WTC11 (cell line): ENCODE measurements around the gene PARVB. TPM values are rescaled to one million over a fixed set of nuclear protein-coding genes. Genes with fewer than 3 reads are reported as not detected.

Experiments used
- ATAC-seq: fragments of 200-7000 bp; cut with Tn5 transposase; 2 replicates; pipeline ENCODE4 v1.10.0; 2021; ENCODE audit warnings: mild to moderate bottlenecking, moderate library complexity
- CTCF ChIA-PET: fragments of 300-600 bp; sonication (Branson Sonifier 250); formaldehyde crosslinking; loops from one replicate; lab custom pipeline; 2021; ENCODE audit warnings: antibody characterized with exemption; lab: Charles Lee
- POLR2A ChIA-PET: fragments of 350-600 bp; sonication (Branson Sonifier 250); formaldehyde crosslinking; loops from one replicate; lab custom pipeline; 2021; ENCODE audit warnings: antibody characterized with exemption; lab: Charles Lee
- DNase-seq: peaks from one replicate; pipeline ENCODE4 v3.0.0; 2021; ENCODE audit warnings: low spot score
- H3K27ac Mint-ChIP-seq: 2 replicates; pipeline ENCODE4 v1.8.0; 2021; ENCODE audit warnings: mixed read lengths
- H3K27me3 Mint-ChIP-seq: 2 replicates; pipeline ENCODE4 v1.8.0; 2021; ENCODE audit warnings: low read depth, mild to moderate bottlenecking, moderate library complexity, mixed read lengths
- H3K36me3 Mint-ChIP-seq: 2 replicates; pipeline ENCODE4 v1.8.0; 2021; ENCODE audit warnings: mixed read lengths
- H3K4me1 Mint-ChIP-seq: 2 replicates; pipeline ENCODE4 v1.8.0; 2022; ENCODE audit warnings: mixed read lengths
- H3K4me3 Mint-ChIP-seq: 2 replicates; pipeline ENCODE4 v1.8.0; 2021; ENCODE audit warnings: mild to moderate bottlenecking, moderate library complexity, mixed read lengths
- H3K9me3 Mint-ChIP-seq: 2 replicates; pipeline ENCODE4 v1.8.0; 2021; ENCODE audit warnings: mixed read lengths
- ATF1 ChIP-seq: sonication (generic); formaldehyde crosslinking; IDR thresholded peaks from 2 replicates; pipeline ENCODE4 v1.8.1; 2023; ENCODE audit warnings: mild to moderate bottlenecking, moderate library complexity, missing genetic modification reagents
- CREB1 ChIP-seq: sonication (generic); formaldehyde crosslinking; IDR thresholded peaks from 2 replicates; pipeline ENCODE4 v1.8.0; 2023; ENCODE audit warnings: mild to moderate bottlenecking, missing genetic modification reagents
- CREM ChIP-seq: sonication (generic); formaldehyde crosslinking; IDR thresholded peaks from 2 replicates; pipeline ENCODE4 v1.8.1; 2022; ENCODE audit warnings: mild to moderate bottlenecking, missing genetic modification reagents, moderate library complexity
- E2F1 ChIP-seq: sonication (generic); formaldehyde crosslinking; IDR thresholded peaks from 2 replicates; pipeline ENCODE4 v1.8.0; 2022; ENCODE audit warnings: mild to moderate bottlenecking, missing genetic modification reagents
- E2F4 ChIP-seq: sonication (generic); formaldehyde crosslinking; IDR thresholded peaks from 2 replicates; pipeline ENCODE4 v1.8.1; 2022; ENCODE audit warnings: low read depth, mild to moderate bottlenecking, moderate library complexity, missing genetic modification reagents, borderline replicate concordance
- EMX1 ChIP-seq: fragments of 250-450 bp; sonication (Bioruptor Pico); IDR thresholded peaks from 2 replicates; pipeline ENCODE4 v1.8.0; 2021; ENCODE audit warnings: mild to moderate bottlenecking
- ETV6 ChIP-seq: sonication (generic); formaldehyde crosslinking; IDR thresholded peaks from 2 replicates; pipeline ENCODE4 v1.8.1; 2022; ENCODE audit warnings: mild to moderate bottlenecking, missing genetic modification reagents
- GABPB1 ChIP-seq: sonication (generic); formaldehyde crosslinking; IDR thresholded peaks from 2 replicates; pipeline ENCODE4 v1.8.1; 2023; ENCODE audit warnings: mild to moderate bottlenecking, missing genetic modification reagents
- KAT7 ChIP-seq: sonication (generic); formaldehyde crosslinking; IDR thresholded peaks from 2 replicates; pipeline ENCODE4 v1.8.1; 2023; ENCODE audit warnings: missing genetic modification reagents, mild to moderate bottlenecking, borderline replicate concordance
- NR1H2 ChIP-seq: sonication (generic); formaldehyde crosslinking; IDR thresholded peaks from 2 replicates; pipeline ENCODE4 v1.9.0; 2021; ENCODE audit warnings: mild to moderate bottlenecking, moderate library complexity, missing genetic modification reagents
- TCF7 ChIP-seq: sonication (generic); formaldehyde crosslinking; IDR thresholded peaks from 2 replicates; pipeline ENCODE4 v1.8.0; 2022; ENCODE audit warnings: mild to moderate bottlenecking, low read depth, missing genetic modification reagents, moderate library complexity
- TP53 ChIP-seq: sonication (generic); formaldehyde crosslinking; IDR thresholded peaks from 2 replicates; pipeline ENCODE4 v1.8.1; 2023; ENCODE audit warnings: mild to moderate bottlenecking, missing genetic modification reagents
- ZBTB21 ChIP-seq: sonication (generic); formaldehyde crosslinking; IDR thresholded peaks from 2 replicates; pipeline ENCODE4 v1.8.1; 2023; ENCODE audit warnings: mild to moderate bottlenecking, missing genetic modification reagents, borderline replicate concordance
- ZMAT4 ChIP-seq: fragments of 250-450 bp; sonication (Bioruptor Pico); IDR thresholded peaks from 2 replicates; pipeline ENCODE4 v1.9.0; 2021; ENCODE audit warnings: mild to moderate bottlenecking
- ZNF121 ChIP-seq: sonication (generic); formaldehyde crosslinking; IDR thresholded peaks from 2 replicates; pipeline ENCODE4 v1.8.0; 2023; ENCODE audit warnings: missing genetic modification reagents
- total RNA-seq: library from RNA; stranded (reverse); gene quantifications from 3 replicates; pipeline ENCODE4 v1.2.3, GENCODE V29; 2021
- TF ChIP-seq, protein P1 (sequence below): sonication (generic); formaldehyde crosslinking; conservative IDR thresholded peaks from 2 replicates; pipeline ENCODE4 v1.8.1; 2023; ENCODE audit warnings: mild to moderate bottlenecking, low read depth, missing genetic modification reagents, moderate library complexity
- TF ChIP-seq, protein P2 (sequence below): sonication (generic); formaldehyde crosslinking; IDR thresholded peaks from 2 replicates; pipeline ENCODE4 v1.8.1; 2022; ENCODE audit warnings: mild to moderate bottlenecking, missing genetic modification reagents, moderate library complexity, borderline replicate concordance
- TF ChIP-seq, protein P3 (sequence below): fragments of 250-450 bp; sonication (Bioruptor Pico); IDR thresholded peaks from 2 replicates; pipeline ENCODE4 v1.9.0; 2021; ENCODE audit warnings: moderate library complexity, mild to moderate bottlenecking, inconsistent platforms, borderline replicate concordance
- TF ChIP-seq, protein P4 (sequence below): sonication (generic); formaldehyde crosslinking; IDR thresholded peaks from 2 replicates; pipeline ENCODE4 v1.8.0; 2022; ENCODE audit warnings: mild to moderate bottlenecking, missing genetic modification reagents

The PARVB gene
- total RNA-seq, 1 experiment from 2014 or later: 3.3 TPM

GRCh38 chr22:44161673-44162072 is 137.6 kb downstream of the PARVB start (continued):
- TF ChIP-seq, protein P1, sequence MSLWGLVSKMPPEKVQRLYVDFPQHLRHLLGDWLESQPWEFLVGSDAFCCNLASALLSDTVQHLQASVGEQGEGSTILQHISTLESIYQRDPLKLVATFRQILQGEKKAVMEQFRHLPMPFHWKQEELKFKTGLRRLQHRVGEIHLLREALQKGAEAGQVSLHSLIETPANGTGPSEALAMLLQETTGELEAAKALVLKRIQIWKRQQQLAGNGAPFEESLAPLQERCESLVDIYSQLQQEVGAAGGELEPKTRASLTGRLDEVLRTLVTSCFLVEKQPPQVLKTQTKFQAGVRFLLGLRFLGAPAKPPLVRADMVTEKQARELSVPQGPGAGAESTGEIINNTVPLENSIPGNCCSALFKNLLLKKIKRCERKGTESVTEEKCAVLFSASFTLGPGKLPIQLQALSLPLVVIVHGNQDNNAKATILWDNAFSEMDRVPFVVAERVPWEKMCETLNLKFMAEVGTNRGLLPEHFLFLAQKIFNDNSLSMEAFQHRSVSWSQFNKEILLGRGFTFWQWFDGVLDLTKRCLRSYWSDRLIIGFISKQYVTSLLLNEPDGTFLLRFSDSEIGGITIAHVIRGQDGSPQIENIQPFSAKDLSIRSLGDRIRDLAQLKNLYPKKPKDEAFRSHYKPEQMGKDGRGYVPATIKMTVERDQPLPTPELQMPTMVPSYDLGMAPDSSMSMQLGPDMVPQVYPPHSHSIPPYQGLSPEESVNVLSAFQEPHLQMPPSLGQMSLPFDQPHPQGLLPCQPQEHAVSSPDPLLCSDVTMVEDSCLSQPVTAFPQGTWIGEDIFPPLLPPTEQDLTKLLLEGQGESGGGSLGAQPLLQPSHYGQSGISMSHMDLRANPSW (CRISPR knock-in tag): no peak
- TF ChIP-seq, protein P2, sequence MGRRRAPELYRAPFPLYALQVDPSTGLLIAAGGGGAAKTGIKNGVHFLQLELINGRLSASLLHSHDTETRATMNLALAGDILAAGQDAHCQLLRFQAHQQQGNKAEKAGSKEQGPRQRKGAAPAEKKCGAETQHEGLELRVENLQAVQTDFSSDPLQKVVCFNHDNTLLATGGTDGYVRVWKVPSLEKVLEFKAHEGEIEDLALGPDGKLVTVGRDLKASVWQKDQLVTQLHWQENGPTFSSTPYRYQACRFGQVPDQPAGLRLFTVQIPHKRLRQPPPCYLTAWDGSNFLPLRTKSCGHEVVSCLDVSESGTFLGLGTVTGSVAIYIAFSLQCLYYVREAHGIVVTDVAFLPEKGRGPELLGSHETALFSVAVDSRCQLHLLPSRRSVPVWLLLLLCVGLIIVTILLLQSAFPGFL (CRISPR knock-in tag): no peak
- TF ChIP-seq, all 79 proteins: peak for 0

DNA sequence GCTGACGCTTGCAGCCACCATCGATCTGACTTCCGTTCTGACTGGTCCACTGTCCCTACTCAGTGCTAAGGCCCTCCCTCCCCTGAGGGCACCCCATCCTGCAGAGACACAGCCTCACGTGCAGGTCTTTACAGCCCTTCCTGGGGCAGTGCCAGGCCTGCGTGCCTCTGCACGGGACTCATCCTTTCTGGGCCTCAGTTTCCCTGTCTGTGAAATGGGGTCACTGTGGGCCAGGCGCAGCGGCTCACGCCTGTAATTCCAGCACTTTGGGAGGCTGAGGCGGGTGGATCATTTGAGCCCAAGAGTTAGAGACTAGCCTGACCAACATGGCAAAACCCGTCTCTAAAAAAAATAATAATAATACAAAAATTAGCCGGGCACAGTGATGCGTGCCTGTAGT is 138.9 kb downstream of the PARVB start:
- Mint-ChIP-seq H3K4me3 (no peak overlapping the region), H3K27ac (no peak overlapping the region), H3K27me3 (no peaks in the 10 kb centered on the region; the same call in 1 of the 2 replicates), H3K9me3 (no peaks in the 10 kb centered on the region), H3K4me1 (peaks cover 35% of the 10 kb centered on the region), H3K36me3 (no peaks in the 10 kb centered on the region)
- TF ChIP-seq ZBTB21 (CRISPR knock-in tag) (no peak), NR1H2 (no peak), ATF1 (CRISPR knock-in tag) (no peak), ETV6 (no peak), ZMAT4 (CRISPR knock-in tag) (no peak), TP53 (no peak), ZNF121 (CRISPR knock-in tag) (no peak), KAT7 (CRISPR knock-in tag) (no peak), EMX1 (CRISPR knock-in tag) (no peak), GABPB1 (CRISPR knock-in tag) (no peak), CREM (CRISPR knock-in tag) (no peak), TCF7 (CRISPR knock-in tag) (no peak)
- TF ChIP-seq, protein P3, sequence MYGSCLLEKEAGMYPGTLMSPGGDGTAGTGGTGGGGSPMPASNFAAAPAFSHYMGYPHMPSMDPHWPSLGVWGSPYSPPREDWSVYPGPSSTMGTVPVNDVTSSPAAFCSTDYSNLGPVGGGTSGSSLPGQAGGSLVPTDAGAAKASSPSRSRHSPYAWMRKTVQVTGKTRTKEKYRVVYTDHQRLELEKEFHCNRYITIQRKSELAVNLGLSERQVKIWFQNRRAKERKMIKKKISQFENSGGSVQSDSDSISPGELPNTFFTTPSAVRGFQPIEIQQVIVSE (CRISPR knock-in tag): no peak
- TF ChIP-seq, protein P4, sequence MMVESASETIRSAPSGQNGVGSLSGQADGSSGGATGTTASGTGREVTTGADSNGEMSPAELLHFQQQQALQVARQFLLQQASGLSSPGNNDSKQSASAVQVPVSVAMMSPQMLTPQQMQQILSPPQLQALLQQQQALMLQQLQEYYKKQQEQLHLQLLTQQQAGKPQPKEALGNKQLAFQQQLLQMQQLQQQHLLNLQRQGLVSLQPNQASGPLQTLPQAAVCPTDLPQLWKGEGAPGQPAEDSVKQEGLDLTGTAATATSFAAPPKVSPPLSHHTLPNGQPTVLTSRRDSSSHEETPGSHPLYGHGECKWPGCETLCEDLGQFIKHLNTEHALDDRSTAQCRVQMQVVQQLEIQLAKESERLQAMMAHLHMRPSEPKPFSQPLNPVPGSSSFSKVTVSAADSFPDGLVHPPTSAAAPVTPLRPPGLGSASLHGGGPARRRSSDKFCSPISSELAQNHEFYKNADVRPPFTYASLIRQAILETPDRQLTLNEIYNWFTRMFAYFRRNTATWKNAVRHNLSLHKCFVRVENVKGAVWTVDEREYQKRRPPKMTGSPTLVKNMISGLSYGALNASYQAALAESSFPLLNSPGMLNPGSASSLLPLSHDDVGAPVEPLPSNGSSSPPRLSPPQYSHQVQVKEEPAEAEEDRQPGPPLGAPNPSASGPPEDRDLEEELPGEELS (CRISPR knock-in tag): no peak
- CTCF ChIA-PET: interaction anchor here (1.4 kb wide), 1 partner anchor 77 kb away, joined by 3 read pairs; no protein-coding TSS in a partner anchor
- POLR2A ChIA-PET: no interaction called here
- DNase-seq (no peak), ATAC-seq (no peak)

DNA sequence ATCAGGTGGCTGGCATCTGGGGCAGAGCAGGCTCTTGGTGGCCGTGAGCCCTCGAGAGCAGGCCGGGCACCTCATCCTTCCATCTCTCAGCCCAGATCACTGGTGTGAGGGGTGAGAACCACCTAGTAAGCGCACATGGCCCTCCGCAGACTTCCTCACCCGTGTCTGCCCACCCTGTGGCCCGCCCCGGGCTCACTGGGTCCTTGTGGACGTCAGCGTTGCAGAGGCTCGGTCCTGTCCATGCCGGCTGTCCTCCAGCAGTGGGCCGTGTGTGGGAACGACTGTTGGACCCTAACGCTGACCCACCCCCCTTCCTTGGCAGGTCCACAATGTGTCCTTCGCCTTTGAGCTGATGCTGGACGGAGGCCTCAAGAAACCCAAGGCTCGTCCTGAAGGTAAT is 139.4 kb downstream of the PARVB start:
- no peak overlapping the region for H3K27ac Mint-ChIP-seq
- TF ChIP-seq, protein P2 (CRISPR knock-in tag): no peak
- TF ChIP-seq, protein P4 (CRISPR knock-in tag): no peak
- TF ChIP-seq CREB1 (CRISPR knock-in tag) (no peak), E2F4 (CRISPR knock-in tag) (no peak), E2F1 (no peak)

More for the DNA sequence above, 139.4 kb downstream of the PARVB start:
- ChIA-PET POLR2A (no interaction called here), CTCF (interaction anchor here (1.3 to 1.4 kb wide), 2 partner anchors 78 to 170 kb away, joined by 3 read pairs; no protein-coding TSS in a partner anchor)
- DNase-seq (no peak), ATAC-seq (no peak)
- H3K9me3 Mint-ChIP-seq: no peaks in the 10 kb centered on the region
- H3K36me3 Mint-ChIP-seq: no peaks in the 10 kb centered on the region
- H3K27me3 Mint-ChIP-seq: no peaks in the 10 kb centered on the region; the same call in 1 of the 2 replicates
- H3K4me3 Mint-ChIP-seq: no peak overlapping the region
- H3K4me1 Mint-ChIP-seq: peaks cover 29% of the 10 kb centered on the region
